Stomach smooth muscle (tissue), 2 donors: ENCODE results near the gene KIF5A.

Source experiments
- H3K27ac ChIP-seq: one replicate; pipeline ENCODE4 v1.7.0; 2013; ENCODE audit warnings: mild to moderate bottlenecking, low read length, inconsistent platforms
- H3K27me3 ChIP-seq, 2 donors: one replicate each; pipeline ENCODE4 v1.7.0; 2013; ENCODE audit warnings: low read length in 2 of 2; ENCODE audit not compliant: insufficient read depth in 2 of 2, control insufficient read depth in 1 of 2
- H3K36me3 ChIP-seq, 2 donors: one replicate each; pipeline ENCODE4 v1.7.0; 2013; ENCODE audit warnings: low read length in 2 of 2; ENCODE audit not compliant: control insufficient read depth in 2 of 2, insufficient read depth in 2 of 2
- H3K4me1 ChIP-seq: one replicate; pipeline ENCODE4 v1.7.0; 2013; ENCODE audit warnings: low read length; ENCODE audit not compliant: control insufficient read depth, insufficient read depth
- H3K4me3 ChIP-seq, 2 donors: one replicate each; pipeline ENCODE4 v1.7.0; 2013; ENCODE audit warnings: low read length in 2 of 2
- H3K9ac ChIP-seq, 2 donors: one replicate each; pipeline ENCODE4 v1.7.0; 2013; ENCODE audit warnings: low read length in 2 of 2, mild to moderate bottlenecking in 1 of 2
- H3K9me3 ChIP-seq, 2 donors: one replicate each; pipeline ENCODE4 v1.7.0; 2013; ENCODE audit warnings: low read length in 2 of 2; ENCODE audit not compliant: control insufficient read depth in 2 of 2
- donor health status: healthy.
- donor health status: Pancreatic carcinoma.

Gene KIF5A

DNA sequence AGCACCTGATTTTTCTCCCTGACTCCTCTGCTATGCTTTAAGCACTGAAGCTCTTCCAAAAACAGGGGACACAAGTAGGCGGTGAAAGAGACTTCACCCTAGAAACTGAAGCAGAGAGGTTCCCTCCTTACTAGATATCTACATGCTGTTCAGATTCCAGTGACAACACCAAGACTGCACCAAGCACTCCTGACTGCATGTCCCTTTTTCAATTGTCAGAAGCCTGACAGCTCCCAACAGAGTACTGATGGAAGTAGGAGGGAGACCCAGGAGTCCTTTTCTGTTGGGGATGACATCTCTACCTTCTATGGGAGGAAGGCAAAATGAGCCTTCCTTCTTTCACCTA is 13.3 kb upstream of the KIF5A start:
- Histone ChIP-seq H3K36me3 (peaks cover 49 to 66% of the 10 kb centered on the region in 2 donors), H3K9me3 (no peaks in the 10 kb centered on the region), H3K9ac (peak overlapping the region in 1 of 2 donors; percentile 29), H3K27ac (no peak overlapping the region), H3K4me3 (no peak overlapping the region), H3K27me3 (no peaks in the 10 kb centered on the region), H3K4me1 (no peaks in the 10 kb centered on the region)

- no peak overlapping the region for H3K4me3 ChIP-seq
- no peaks in the 10 kb centered on the region for H3K27me3 ChIP-seq
- no peaks in the 10 kb centered on the region for H3K9me3 ChIP-seq
- H3K36me3 ChIP-seq: peaks cover 25 to 44% of the 10 kb centered on the region in 2 donors
- H3K4me1 ChIP-seq: peaks cover 3% of the 10 kb centered on the region
- H3K9ac ChIP-seq: no peak overlapping the region
- H3K27ac ChIP-seq: no peak overlapping the region
These were observed 10.6 kb upstream of the KIF5A start for GRCh38 chr12:57539134-57539768.

DNA sequence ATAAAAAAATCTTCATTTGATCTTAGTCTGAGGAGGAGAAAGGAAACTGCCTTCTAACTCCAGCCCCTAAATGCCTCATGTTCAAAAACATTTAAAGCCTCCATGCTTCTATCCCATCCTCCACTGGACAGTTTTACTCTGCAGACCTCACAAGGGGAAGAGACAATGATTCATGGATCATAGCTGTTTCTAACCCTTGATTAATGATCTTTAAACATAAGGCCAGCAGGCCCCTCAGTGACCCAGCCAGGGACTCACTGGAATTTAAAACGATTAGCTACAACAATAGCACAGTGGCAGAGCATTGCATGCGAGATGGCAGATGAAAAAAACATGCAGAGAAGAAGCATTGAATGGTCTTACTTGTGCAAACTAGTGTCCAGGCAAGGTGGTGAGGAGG is 8.8 kb upstream of the KIF5A start:
- peaks cover 11 to 33% of the 10 kb centered on the region in 2 donors for H3K36me3 ChIP-seq
- H3K9ac ChIP-seq: no peak overlapping the region

DNA sequence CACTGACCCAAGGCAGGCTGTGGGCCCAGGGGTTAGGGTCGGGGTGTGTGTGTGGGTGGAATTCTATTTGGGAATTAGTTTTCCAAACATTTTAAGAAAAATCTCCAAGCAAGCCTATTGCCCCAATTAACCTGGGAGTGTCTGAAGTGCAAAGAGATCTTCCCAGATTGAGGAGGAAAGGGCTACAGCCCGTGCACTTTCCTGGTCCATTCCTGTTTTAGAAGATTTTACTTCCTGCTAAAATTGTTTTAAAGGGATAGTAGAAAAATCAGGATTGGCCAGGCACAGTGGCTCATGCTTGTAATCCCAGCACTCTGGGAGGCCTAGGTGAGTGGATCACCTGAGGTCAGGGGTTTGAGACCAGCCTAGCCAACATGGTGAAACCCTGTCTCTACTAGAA is 8.1 kb upstream of the KIF5A start:
- no peak overlapping the region for H3K9ac ChIP-seq
- H3K4me3 ChIP-seq: no peak overlapping the region
- H3K27ac ChIP-seq: no peak overlapping the region
- H3K9me3 ChIP-seq: no peaks in the 10 kb centered on the region
- no peaks in the 10 kb centered on the region for H3K27me3 ChIP-seq
- H3K4me1 ChIP-seq: peaks cover 19% of the 10 kb centered on the region
- peaks cover 8 to 33% of the 10 kb centered on the region in 2 donors for H3K36me3 ChIP-seq

More for the DNA sequence above, 8.8 kb upstream of the KIF5A start:
- H3K4me1 ChIP-seq: peaks cover 15% of the 10 kb centered on the region
- no peak overlapping the region for H3K4me3 ChIP-seq
- H3K27ac ChIP-seq: no peak overlapping the region
- H3K9me3 ChIP-seq: no peaks in the 10 kb centered on the region
- no peaks in the 10 kb centered on the region for H3K27me3 ChIP-seq

DNA sequence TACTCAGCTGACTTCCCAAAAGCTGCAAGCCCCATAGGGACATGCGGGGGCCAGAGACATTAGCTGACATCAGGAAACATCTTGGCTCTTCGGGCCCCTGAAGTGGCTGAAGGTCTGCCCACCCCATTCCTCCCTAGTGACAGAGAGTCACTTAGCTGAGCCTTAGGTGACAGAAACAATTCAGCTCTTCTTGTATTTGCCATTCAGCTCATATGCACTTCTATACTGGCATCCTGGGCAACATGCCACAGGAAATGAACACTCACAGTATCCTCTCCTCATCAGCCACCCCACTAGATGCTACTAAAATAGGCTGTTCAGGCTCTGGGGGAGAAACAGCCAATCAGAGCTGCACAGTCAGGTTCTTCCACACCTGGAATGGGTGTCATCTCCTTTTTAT is 6.3 kb upstream of the KIF5A start:
- H3K9me3 ChIP-seq: no peaks in the 10 kb centered on the region
- peaks cover 8 to 24% of the 10 kb centered on the region in 2 donors for H3K36me3 ChIP-seq
- no peak overlapping the region for H3K27ac ChIP-seq
- H3K27me3 ChIP-seq: peaks cover 3% of the 10 kb centered on the region in 2 donors
- H3K9ac ChIP-seq: peak overlapping the region in 1 of 2 donors; percentile 5
- no peak overlapping the region for H3K4me3 ChIP-seq
- H3K4me1 ChIP-seq: peaks cover 19% of the 10 kb centered on the region

DNA sequence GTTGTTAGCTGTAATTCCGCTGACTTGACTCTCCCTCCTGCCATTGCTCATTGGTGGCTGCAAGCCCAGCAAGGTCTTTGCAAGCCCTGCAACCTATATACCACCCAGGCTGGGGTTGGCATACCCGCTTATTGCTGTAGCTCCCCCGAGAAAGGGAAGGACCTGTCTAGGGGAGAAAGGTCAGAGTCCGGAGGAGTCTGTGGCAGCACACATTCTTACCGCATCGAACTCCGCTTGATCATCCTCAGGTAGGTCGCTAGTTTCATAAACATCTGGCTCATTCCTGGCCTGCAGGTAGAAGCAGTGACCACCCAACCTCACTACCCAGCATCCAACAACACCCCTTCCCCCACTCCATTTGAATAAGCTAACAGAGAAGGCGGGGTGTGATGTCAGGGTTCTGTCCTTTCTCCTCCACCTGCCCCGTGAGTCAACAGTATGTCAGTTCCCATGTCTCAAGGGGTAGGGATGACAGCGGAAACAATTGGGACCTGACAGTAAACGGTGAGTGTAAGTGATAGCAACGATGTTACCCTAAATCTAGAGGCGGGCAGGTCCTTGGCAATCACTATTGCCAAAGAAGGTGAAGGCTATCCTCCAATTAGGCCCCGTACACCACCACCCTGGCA is 3.9 kb upstream of the KIF5A start:
- Histone ChIP-seq H3K27me3 (peaks cover 19 to 26% of the 10 kb centered on the region in 2 donors), H3K9ac (peak overlapping the region; percentile 95 to 97), H3K4me3 (peak overlapping the region; percentile 87 to 90), H3K36me3 (peaks cover 4 to 10% of the 10 kb centered on the region in 2 donors), H3K4me1 (peaks cover 27% of the 10 kb centered on the region), H3K9me3 (no peaks in the 10 kb centered on the region), H3K27ac (peak overlapping the region; percentile 82)

GRCh38 chr12:57546438-57547287 is 3.2 kb upstream of the KIF5A start, which contains the start of gene DCTN2:
Gene DCTN2, minus strand, starts transcription at chr12:57547192. Its CDS starts 129 bp downstream, at chr12:57547063.
- Histone ChIP-seq H3K9ac (peak within 1 kb of the TSS; percentile 95 to 97), H3K4me1 (peaks cover 27% of the 10 kb centered on the region), H3K9me3 (no peaks in the 10 kb centered on the region), H3K36me3 (peaks cover 0 to 4% of the 10 kb centered on the region in 2 donors), H3K27me3 (peaks cover 23 to 27% of the 10 kb centered on the region in 2 donors), H3K4me3 (peak within 1 kb of the TSS; percentile 87 to 90), H3K27ac (peak within 1 kb of the TSS; percentile 82)

DNA sequence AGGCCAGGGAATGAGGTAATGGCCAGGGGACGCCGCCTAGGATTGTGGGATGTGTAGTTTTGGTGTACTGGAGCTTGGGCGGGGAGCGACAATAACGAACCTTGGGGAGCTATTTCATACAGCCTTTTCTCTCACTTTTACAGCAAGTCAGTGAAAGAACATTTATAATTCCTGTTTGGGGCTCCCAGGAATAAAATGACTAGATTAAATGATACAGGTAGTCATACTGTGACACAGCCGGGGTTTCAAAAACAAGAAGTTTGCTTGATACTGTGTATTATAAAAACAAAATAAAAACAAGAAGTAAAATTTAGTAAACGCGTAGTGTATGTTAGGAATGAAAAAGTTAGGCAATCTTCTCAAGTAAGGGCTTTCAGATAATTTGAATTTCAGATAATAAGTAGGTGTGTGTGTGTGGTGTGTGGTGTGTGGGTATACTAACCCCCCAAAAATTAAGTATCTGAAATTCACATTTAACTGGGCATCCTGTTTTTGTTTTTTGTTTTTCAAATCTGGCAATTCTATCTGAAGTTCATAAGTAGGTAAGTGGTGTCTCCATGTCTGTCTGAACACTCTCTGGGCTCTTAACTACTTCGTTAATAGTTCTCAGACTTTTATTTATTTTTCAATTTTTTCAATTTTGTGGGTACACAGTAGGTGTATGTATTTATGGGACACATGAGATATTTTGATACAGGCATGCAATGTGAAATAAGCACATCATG is 2.4 kb upstream of the KIF5A start:
- H3K36me3 ChIP-seq: peaks cover 0 to 3% of the 10 kb centered on the region in 2 donors
- H3K9ac ChIP-seq: peak overlapping the region; percentile 48 to 64
- H3K4me1 ChIP-seq: peaks cover 27% of the 10 kb centered on the region
- H3K9me3 ChIP-seq: no peaks in the 10 kb centered on the region
- H3K4me3 ChIP-seq: peak overlapping the region; percentile 87 to 90
- H3K27me3 ChIP-seq: peaks cover 23 to 27% of the 10 kb centered on the region in 2 donors
- peak overlapping the region; percentile 82 for H3K27ac ChIP-seq

GRCh38 chr12:57548013-57548315 is 1.9 kb upstream of the KIF5A start:
- Histone ChIP-seq H3K4me1 (peaks cover 27% of the 10 kb centered on the region), H3K36me3 (peaks cover 0 to 3% of the 10 kb centered on the region in 2 donors), H3K27ac (no peak overlapping the region), H3K27me3 (peaks cover 24 to 30% of the 10 kb centered on the region in 2 donors), H3K9ac (no peak overlapping the region), H3K9me3 (no peaks in the 10 kb centered on the region), H3K4me3 (no peak overlapping the region)

DNA sequence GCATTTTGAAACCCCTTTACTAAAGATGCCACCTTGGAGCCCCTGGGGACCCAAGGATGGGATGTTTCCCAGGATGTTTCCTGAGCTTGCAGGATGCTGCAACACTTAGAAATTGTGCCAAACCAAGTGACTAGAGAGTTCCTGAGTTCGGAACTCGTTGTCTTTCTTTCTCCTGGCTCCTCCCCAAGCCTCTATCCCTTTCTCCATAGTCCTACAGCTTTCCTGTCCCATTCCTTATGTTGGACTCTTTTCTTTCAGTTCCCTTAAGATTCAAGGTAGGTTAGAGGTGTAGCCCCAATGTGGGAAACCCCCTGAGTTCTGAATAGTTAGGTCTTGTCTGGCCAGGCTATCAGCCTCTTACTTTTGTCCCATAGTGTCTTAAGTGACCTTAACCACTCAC is 1.4 kb upstream of the KIF5A start:
- Histone ChIP-seq H3K36me3 (peaks cover 0 to 3% of the 10 kb centered on the region in 2 donors), H3K4me3 (no peak overlapping the region), H3K9ac (no peak overlapping the region), H3K4me1 (peaks cover 25% of the 10 kb centered on the region), H3K27ac (no peak overlapping the region), H3K27me3 (peaks cover 28 to 30% of the 10 kb centered on the region in 2 donors), H3K9me3 (no peaks in the 10 kb centered on the region)
